ENCODE measurements around the gene CD83. TPM values are rescaled to one million over a fixed set of nuclear protein-coding genes. Genes with fewer than 3 reads are reported as not detected.

The CD83 gene
- total RNA-seq, 1 experiment from 2014 or later = 15.2 TPM

DNA sequence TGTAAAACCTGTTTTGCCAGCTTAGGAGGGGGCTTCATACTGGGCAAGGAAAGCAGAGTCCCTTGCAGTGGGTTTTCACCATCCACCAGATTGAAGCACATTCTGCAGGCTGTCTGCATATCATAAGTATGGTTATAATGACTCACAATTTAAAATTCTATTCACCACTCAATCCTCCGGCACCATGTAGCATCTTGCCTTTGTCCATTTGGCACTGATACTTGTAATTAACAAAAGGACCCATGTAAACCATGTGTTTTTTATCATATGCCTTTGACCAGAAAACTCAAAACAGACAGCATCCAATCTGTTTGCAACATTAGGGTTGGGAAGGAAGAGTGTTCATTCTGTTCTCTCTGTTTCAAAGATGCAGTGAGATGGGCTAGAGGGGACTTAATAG is 3.0 kb downstream of the CD83 start:
- DNase-seq = no peak
- POLR2A ChIA-PET (ENCODE audit: unreplicated experiment) = no interaction called here
- Histone ChIP-seq H3K9ac (ENCODE audit: low read length) (no peak overlapping the region), H3K4me1 (ENCODE audit: insufficient read depth, low read length) (peaks cover 8% of the 10 kb centered on the region; the same call in 1 of the 2 replicates), H3K27me3 (ENCODE audit: low read length) (no peaks in the 10 kb centered on the region), H3K9me3 (ENCODE audit: low read length) (no peaks in the 10 kb centered on the region), H3K27ac (ENCODE audit: low read length) (no peak overlapping the region), H3K4me3 (ENCODE audit: low read length) (no peak overlapping the region), H3K79me2 (ENCODE audit: low read length) (0 out of 2 replicates have a peak, but pooled peaks cover 12% of the 10 kb centered on the region), H3F3A (ENCODE audit: low read length, unreplicated experiment) (no peaks in the 10 kb centered on the region), H4K20me1 (ENCODE audit: low read length) (no peaks in the 10 kb centered on the region), H3K36me3 (ENCODE audit: low read depth, low read length) (no peaks in the 10 kb centered on the region), H2AFZ (ENCODE audit: low read length) (no peak overlapping the region), H3K9me2 (replicated peaks; ENCODE audit: low read length) (no peaks in the 10 kb centered on the region), H3K4me2 (ENCODE audit: low read length) (no peak overlapping the region)
- CTCF ChIA-PET = interaction anchor here (0.6 kb wide), 1 partner anchor 9 kb away, joined by 3 read pairs; no protein-coding TSS in a partner anchor
- no peak for TF ChIP-seq EZH2phosphoT487 (IDR thresholded peaks at IDR 0.05; ENCODE audit: borderline replicate concordance, low read length)
- no peak for TF ChIP-seq EZH2 (IDR thresholded peaks at IDR 0.05; ENCODE audit: low read length, unreplicated experiment)
- TF ChIP-seq, protein P1, sequence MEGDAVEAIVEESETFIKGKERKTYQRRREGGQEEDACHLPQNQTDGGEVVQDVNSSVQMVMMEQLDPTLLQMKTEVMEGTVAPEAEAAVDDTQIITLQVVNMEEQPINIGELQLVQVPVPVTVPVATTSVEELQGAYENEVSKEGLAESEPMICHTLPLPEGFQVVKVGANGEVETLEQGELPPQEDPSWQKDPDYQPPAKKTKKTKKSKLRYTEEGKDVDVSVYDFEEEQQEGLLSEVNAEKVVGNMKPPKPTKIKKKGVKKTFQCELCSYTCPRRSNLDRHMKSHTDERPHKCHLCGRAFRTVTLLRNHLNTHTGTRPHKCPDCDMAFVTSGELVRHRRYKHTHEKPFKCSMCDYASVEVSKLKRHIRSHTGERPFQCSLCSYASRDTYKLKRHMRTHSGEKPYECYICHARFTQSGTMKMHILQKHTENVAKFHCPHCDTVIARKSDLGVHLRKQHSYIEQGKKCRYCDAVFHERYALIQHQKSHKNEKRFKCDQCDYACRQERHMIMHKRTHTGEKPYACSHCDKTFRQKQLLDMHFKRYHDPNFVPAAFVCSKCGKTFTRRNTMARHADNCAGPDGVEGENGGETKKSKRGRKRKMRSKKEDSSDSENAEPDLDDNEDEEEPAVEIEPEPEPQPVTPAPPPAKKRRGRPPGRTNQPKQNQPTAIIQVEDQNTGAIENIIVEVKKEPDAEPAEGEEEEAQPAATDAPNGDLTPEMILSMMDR (conservative IDR thresholded peaks at IDR 0.05; ENCODE audit: low read depth, low read length) = no peak
- intact Hi-C loops (cut with micrococcal nuclease) = no loop called here
- no peak for ATAC-seq
- BruUV-seq (replicated peaks) = no TSS peak

DNA sequence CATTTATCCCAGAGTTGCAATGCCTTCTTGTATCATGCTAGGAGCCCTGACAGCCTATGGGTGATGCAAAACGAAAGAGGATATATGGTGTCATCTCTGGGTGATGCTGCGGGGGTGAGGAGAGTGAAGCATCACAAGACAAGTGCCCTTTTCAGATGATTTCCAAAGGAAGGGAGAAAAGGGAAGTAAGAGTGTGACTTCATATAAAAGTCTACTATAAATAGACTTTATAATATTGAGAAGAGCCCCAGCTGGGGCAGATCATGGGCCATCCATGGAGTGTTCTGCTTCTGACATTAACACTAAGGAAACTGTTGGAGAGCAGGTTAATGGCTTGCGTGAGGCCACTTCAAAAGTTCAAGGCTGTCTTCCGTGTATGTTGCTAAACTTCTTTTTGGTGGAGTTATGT is 4.4 kb downstream of the CD83 start:
- Histone ChIP-seq H3K27me3 (ENCODE audit: low read length) (no peaks in the 10 kb centered on the region), H3K4me2 (ENCODE audit: low read length) (no peak overlapping the region), H3K4me1 (ENCODE audit: insufficient read depth, low read length) (peaks cover 8% of the 10 kb centered on the region; the same call in 1 of the 2 replicates), H3K36me3 (ENCODE audit: low read depth, low read length) (no peaks in the 10 kb centered on the region), H3K27ac (ENCODE audit: low read length) (no peak overlapping the region), H3K79me2 (ENCODE audit: low read length) (0 out of 2 replicates have a peak, but pooled peaks cover 12% of the 10 kb centered on the region), H4K20me1 (ENCODE audit: low read length) (no peaks in the 10 kb centered on the region), H3K9me3 (ENCODE audit: low read length) (no peaks in the 10 kb centered on the region), H3K9ac (ENCODE audit: low read length) (no peak overlapping the region), H3K4me3 (ENCODE audit: low read length) (no peak overlapping the region), H2AFZ (ENCODE audit: low read length) (no peak overlapping the region), H3K9me2 (replicated peaks; ENCODE audit: low read length) (no peaks in the 10 kb centered on the region), H3F3A (ENCODE audit: low read length, unreplicated experiment) (no peaks in the 10 kb centered on the region)
- ATAC-seq (no peak), DNase-seq (no peak)
- TF ChIP-seq, protein P1 (conservative IDR thresholded peaks at IDR 0.05; ENCODE audit: low read depth, low read length) = no peak
- TF ChIP-seq EZH2 (IDR thresholded peaks at IDR 0.05; ENCODE audit: low read length, unreplicated experiment) (no peak), EZH2phosphoT487 (IDR thresholded peaks at IDR 0.05; ENCODE audit: borderline replicate concordance, low read length) (no peak)
- CTCF ChIA-PET = no interaction called here
- no TSS peak for BruUV-seq (replicated peaks)
- intact Hi-C loops (cut with micrococcal nuclease) = no loop called here
- POLR2A ChIA-PET (ENCODE audit: unreplicated experiment) = no interaction called here

DNA sequence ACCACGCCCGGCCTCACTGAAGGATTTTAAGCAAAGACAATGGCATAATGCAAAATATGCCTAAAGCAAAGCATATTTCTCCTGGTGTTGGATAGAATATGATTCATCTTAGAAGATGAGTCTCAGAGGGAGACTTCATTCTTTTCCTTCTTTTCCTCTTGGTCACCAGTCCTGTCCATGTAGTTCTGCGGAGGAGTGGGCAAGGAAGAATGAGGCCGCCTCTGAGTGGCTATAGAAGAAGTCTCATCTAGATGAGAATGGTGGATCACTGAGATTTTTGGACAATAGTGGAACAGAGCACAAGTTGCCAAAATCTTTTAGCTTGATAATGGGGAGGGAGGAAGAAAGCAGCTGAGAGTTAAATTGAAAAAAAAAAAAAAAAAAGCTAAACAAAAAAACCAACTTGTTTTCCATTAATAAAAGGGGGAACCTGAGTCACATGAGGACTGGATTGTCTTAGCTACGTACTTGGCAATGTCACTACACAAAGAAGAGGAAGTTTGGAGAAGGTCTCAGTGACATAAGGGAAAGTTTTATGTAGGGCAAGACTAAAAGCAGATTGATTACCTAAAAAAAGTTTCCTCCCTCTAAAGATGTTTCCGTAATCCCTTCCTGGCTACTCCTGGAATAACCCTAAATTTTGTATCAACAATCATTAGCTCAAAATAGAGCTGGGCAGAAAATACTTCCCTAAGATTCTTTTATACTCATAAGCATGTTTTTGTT is 6.0 kb downstream of the CD83 start:
- Histone ChIP-seq H3K27ac (ENCODE audit: low read length) (no peak overlapping the region), H3K9me3 (ENCODE audit: low read length) (no peaks in the 10 kb centered on the region), H3K79me2 (ENCODE audit: low read length) (0 out of 2 replicates have a peak, but pooled peaks cover 5% of the 10 kb centered on the region), H2AFZ (ENCODE audit: low read length) (no peak overlapping the region), H3K27me3 (ENCODE audit: low read length) (no peaks in the 10 kb centered on the region), H3K4me1 (ENCODE audit: insufficient read depth, low read length) (0 out of 2 replicates have a peak, but pooled peaks cover 1% of the 10 kb centered on the region), H3K36me3 (ENCODE audit: low read depth, low read length) (no peaks in the 10 kb centered on the region), H4K20me1 (ENCODE audit: low read length) (no peaks in the 10 kb centered on the region), H3K4me3 (ENCODE audit: low read length) (no peak overlapping the region), H3F3A (ENCODE audit: low read length, unreplicated experiment) (no peaks in the 10 kb centered on the region), H3K9ac (ENCODE audit: low read length) (no peak overlapping the region), H3K4me2 (ENCODE audit: low read length) (no peak overlapping the region), H3K9me2 (replicated peaks; ENCODE audit: low read length) (no peaks in the 10 kb centered on the region)
- ATAC-seq (no peak), DNase-seq (no peak)
- POLR2A ChIA-PET (ENCODE audit: unreplicated experiment) = no interaction called here
- CTCF ChIA-PET = no interaction called here
- TF ChIP-seq, protein P1 (conservative IDR thresholded peaks at IDR 0.05; ENCODE audit: low read depth, low read length) = no peak
- TF ChIP-seq EZH2 (IDR thresholded peaks at IDR 0.05; ENCODE audit: low read length, unreplicated experiment) = no peak
- intact Hi-C loops (cut with micrococcal nuclease) = no loop called here
- BruUV-seq (replicated peaks) = no TSS peak
